Breast epithelium (tissue), 4 donors: Measurements from ENCODE around the gene PLK5. TPM values are rescaled to one million over a fixed set of nuclear protein-coding genes. Genes with fewer than 3 reads are reported as not detected.
"Not testable (repeated sequence)": the region's sequence is repeated elsewhere in the genome, so short reads cannot be mapped to it uniquely, and the experiment has no call there.

Experiments
- DNase-seq, 2 donors: peaks; one replicate each; pipeline ENCODE4 v3.0.0-alpha.2; 2019; ENCODE audit warnings: low spot score in 2 of 2
- H3K27ac ChIP-seq, 2 donors: fragments of 200-600 bp; sonication (generic) in 1 of 2; one replicate each; pipeline ENCODE4 v1.5.1; 2016 to 2019; ENCODE audit warnings: mild to moderate bottlenecking in 1 of 2
- H3K27me3 ChIP-seq, 2 donors: fragments of 200-600 bp; sonication (generic) in 1 of 2; one replicate each; pipeline versions ENCODE4 v1.5.1 to v1.6.0; 2017 to 2019; ENCODE audit warnings: control low read depth in 1 of 2, mild to moderate bottlenecking in 1 of 2
- H3K36me3 ChIP-seq: fragments of 200-600 bp; one replicate; pipeline ENCODE4 v1.5.1; 2019
- H3K4me1 ChIP-seq, 2 donors: fragments of 200-600 bp; sonication (generic); one replicate each; pipeline ENCODE4 v1.5.1; 2016 to 2019; ENCODE audit warnings: control low read depth in 1 of 2
- H3K4me3 ChIP-seq, 3 donors: fragments of 200-600 bp; sonication (generic); 1 replicate in 2 of 3; 2 replicates in 1 of 3; pipeline ENCODE4 v1.5.1; 2016 to 2019; ENCODE audit warnings: mild to moderate bottlenecking in 3 of 3, moderate library complexity in 2 of 3
- H3K9me3 ChIP-seq, 2 donors: fragments of 200-600 bp; sonication (generic) in 1 of 2; one replicate each; pipeline ENCODE4 v1.5.1; 2016 to 2019; ENCODE audit warnings: control low read depth in 1 of 2
- POLR2A ChIP-seq: fragments of 450-650 bp; IDR thresholded peaks from one replicate; pipeline ENCODE4 v1.6.1; 2016; ENCODE audit warnings: antibody characterized with exemption, mild to moderate bottlenecking, moderate library complexity
- POLR2AphosphoS5 ChIP-seq, 3 donors: sonication (generic); formaldehyde crosslinking; IDR thresholded peaks; one replicate each; pipeline ENCODE4 v1.6.1; 2017; ENCODE audit warnings: antibody characterized with exemption in 3 of 3
- intact Hi-C: fragments of 100-400 bp; cut with DNase I; formaldehyde crosslinking; loops from one replicate; pipeline ENCODE4 v1.15.1; 2023; ENCODE audit warnings: low total_unique reads
- total RNA-seq, 3 donors: library from RNA; depleted of rRNA; stranded (reverse); fragments of >200 nt; gene quantifications; one replicate each; pipeline ENCODE4 v1.1.0, GENCODE V29; 2016
- TF ChIP-seq, protein P1 (sequence below), 3 donors: fragments of 450-650 bp; IDR thresholded peaks; one replicate each; pipeline ENCODE4 v1.5.1; 2016 to 2017; ENCODE audit warnings: antibody characterized with exemption in 3 of 3, mild to moderate bottlenecking in 3 of 3, moderate library complexity in 3 of 3

Gene PLK5
- total RNA-seq, 3 donors from 2014 or later: 0.44 to 0.98 TPM; not detected in 1

DNA sequence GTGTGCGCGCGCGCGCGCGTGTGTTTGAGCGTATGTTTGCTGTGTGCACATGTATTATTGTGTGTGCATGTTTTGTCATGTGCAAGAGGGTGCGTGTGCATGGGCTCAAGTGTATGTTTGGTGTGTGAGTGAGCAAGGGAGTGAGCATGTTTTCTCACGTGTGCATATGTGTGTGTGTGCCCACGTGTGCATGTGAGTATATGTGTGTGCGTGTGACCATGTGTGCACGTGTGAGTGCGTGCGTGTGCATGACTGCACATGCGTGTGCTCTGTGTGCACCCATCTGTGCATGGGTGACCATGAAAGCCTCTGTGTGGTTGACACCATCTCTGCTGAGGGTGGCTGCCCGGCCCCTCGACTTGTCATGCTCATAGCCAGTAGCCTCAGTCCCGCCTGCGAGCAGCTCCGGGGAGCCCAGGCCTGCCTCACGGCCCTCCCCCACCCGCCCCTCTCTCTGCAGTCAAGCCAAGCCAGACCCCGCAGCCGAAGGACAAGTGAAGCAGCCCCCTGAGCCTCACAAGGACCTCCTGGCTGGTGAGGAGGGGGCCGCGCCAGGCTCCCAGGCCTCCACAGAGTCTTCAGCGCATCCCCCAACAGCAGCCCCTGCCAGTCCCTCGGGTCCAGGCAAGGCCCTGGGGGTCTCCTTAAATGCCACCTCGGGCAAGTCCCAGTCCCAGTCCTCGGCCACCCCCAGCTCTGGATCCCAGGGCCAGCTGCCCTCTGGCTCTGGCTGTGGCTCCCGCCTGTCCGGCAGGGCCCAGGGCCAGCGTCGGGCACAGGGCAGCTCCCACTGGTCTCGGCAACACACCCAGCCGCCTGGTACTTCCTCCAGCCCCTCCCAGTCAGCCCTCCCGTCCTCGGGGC is 26.9 kb upstream of the PLK5 start:
- intact Hi-C loops: no loop called here
- TF ChIP-seq POLR2A (no peak), POLR2AphosphoS5 (IDR thresholded peaks at IDR 0.05) (no peak)
- TF ChIP-seq, protein P1, sequence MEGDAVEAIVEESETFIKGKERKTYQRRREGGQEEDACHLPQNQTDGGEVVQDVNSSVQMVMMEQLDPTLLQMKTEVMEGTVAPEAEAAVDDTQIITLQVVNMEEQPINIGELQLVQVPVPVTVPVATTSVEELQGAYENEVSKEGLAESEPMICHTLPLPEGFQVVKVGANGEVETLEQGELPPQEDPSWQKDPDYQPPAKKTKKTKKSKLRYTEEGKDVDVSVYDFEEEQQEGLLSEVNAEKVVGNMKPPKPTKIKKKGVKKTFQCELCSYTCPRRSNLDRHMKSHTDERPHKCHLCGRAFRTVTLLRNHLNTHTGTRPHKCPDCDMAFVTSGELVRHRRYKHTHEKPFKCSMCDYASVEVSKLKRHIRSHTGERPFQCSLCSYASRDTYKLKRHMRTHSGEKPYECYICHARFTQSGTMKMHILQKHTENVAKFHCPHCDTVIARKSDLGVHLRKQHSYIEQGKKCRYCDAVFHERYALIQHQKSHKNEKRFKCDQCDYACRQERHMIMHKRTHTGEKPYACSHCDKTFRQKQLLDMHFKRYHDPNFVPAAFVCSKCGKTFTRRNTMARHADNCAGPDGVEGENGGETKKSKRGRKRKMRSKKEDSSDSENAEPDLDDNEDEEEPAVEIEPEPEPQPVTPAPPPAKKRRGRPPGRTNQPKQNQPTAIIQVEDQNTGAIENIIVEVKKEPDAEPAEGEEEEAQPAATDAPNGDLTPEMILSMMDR (IDR thresholded peaks at IDR 0.05): no peak

DNA sequence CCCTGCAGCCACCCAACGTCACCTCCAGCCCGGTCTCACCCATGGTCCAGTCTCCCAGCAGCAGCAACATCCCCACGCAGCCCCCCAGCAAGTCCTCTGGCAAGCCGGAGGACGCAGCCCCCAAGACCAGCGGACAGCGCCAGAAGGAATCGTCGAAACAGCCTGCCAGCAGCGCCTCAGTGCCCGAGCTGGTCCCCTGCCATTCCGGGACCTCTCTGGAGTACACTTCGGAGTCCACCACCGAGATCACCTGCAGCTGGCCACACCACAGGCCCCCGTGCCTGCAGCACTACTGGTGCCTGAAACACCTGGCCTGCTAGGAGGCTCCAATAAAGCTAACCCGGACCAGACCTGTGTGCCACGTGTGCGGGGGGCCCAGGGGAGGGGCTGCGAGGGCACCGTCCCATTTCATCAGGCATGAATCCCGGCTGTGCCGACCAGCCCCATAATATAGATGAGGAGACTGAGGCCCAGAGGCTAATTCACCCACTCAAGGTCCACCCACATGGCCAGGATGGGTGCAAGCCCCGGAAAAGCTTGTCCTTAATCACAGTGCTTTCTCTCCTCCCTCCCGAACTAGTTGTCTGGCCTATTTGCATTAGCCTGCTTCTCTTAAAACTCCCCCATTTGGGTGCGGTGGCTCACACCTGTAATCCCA is 26.2 kb upstream of the PLK5 start:
- DNase-seq: no peak
- no peaks in the 10 kb centered on the region for H3K4me1 ChIP-seq
- no peaks in the 10 kb centered on the region for H3K36me3 ChIP-seq
- intact Hi-C loops: no loop called here
- no peak overlapping the region for H3K4me3 ChIP-seq
- H3K27ac ChIP-seq: no peak overlapping the region
- TF ChIP-seq, protein P1 (IDR thresholded peaks at IDR 0.05): no peak
- TF ChIP-seq POLR2AphosphoS5 (IDR thresholded peaks at IDR 0.05) (no peak), POLR2A (no peak)
- H3K27me3 ChIP-seq: peaks cover 0 to 2% of the 10 kb centered on the region in 2 donors
- no peaks in the 10 kb centered on the region for H3K9me3 ChIP-seq

More for the DNA sequence above, 26.9 kb upstream of the PLK5 start:
- DNase-seq: no peak
- no peaks in the 10 kb centered on the region for H3K36me3 ChIP-seq
- no peak overlapping the region for H3K27ac ChIP-seq
- H3K4me1 ChIP-seq: peaks cover 0 to under 1% of the 10 kb centered on the region in 2 donors
- peaks cover 0 to 2% of the 10 kb centered on the region in 2 donors for H3K27me3 ChIP-seq
- H3K9me3 ChIP-seq: no peaks in the 10 kb centered on the region
- peak overlapping the region in 2 of 3 donors; percentile 26 to 54 for H3K4me3 ChIP-seq

DNA sequence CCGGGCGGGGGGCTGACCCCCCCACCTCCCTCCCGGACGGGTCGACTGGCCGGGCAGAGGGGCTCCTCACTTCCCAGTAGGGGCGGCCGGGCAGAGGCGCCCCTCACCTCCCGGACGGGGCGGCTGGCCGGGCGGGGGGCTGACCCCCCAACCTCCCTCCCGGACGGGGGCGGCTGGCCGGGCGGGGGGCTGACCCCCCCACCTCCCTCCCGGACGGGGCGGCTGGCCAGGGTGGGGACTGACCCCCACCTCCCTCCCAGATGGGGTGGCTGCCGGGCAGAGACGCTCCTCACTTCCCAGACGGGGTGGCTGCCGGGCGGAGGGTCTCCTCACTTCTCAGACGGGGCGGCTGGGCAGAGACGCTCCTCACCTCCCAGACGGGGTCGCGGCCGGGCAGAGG is 24.6 kb upstream of the PLK5 start:
- H3K9me3 ChIP-seq, DNase-seq, H3K27me3 ChIP-seq, H3K4me3 ChIP-seq, intact Hi-C loops, H3K27ac ChIP-seq, H3K4me1 ChIP-seq, H3K36me3 ChIP-seq: not testable (repeated sequence)

DNA sequence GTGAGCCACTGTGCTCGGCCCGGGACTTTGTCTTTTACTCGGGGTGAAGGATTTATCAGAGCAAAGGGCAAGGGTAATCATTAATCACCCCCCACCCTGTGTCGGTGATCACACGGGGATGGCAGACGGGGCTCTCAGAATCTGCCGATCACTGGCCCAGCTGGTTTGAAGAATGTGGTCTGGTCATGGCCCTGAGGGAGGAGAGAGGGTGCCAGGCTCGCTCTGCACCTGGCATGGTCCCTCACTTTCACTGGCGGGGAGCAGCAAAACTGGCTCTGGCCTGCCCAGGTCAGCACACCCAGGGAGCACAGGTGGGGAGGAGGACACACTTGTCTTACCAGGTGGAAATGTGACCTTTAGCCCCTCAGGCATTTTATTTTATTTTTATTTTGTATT is 22.7 kb upstream of the PLK5 start:
- peak overlapping the region; percentile 34 to 48 for H3K27ac ChIP-seq
- no peaks in the 10 kb centered on the region for H3K9me3 ChIP-seq
- no peak overlapping the region for H3K4me3 ChIP-seq
- TF ChIP-seq, protein P1 (IDR thresholded peaks at IDR 0.05): no peak
- TF ChIP-seq POLR2A (no peak), POLR2AphosphoS5 (IDR thresholded peaks at IDR 0.05) (no peak)
- no peaks in the 10 kb centered on the region for H3K27me3 ChIP-seq
- peak; percentile 74 to 90 for DNase-seq
- H3K4me1 ChIP-seq: peaks cover 0 to 2% of the 10 kb centered on the region in 2 donors
- H3K36me3 ChIP-seq: no peaks in the 10 kb centered on the region
- intact Hi-C loops: no loop called here

DNA sequence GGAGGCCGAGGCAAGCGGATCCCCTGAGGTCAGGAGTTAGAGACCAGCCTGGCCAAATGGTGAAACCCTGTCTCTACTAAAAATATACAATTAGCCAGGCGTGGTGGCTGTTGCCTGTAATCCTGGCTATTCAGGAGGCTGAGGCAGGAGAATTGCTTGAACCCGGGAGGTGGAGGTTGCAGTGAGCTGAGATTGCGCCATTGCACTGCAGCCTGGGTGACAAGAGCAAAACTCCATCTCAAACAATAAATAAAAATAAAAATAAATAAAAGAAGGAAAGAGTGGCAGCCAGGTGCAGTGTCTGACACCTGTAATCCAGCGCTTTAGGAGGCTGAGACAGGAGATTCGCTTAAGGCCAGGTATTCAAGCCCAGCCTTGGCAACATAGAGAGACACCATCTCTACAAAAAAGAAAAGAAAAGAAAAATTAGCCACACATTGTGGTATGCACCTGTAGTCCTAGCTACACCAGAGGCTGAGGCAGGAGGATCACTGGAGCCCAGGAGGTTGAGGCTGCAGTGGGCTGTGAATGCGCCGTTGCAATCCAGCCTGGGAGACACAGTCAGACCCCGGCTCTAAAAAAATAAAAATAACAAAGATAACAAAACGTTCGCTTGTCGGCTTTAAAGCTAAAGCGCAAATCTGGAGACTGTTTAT is 21.3 kb upstream of the PLK5 start:
- no peaks in the 10 kb centered on the region for H3K9me3 ChIP-seq
- peaks cover 0 to 2% of the 10 kb centered on the region in 2 donors for H3K4me1 ChIP-seq
- TF ChIP-seq POLR2AphosphoS5 (IDR thresholded peaks at IDR 0.05) (no peak), POLR2A (no peak)
- TF ChIP-seq, protein P1 (IDR thresholded peaks at IDR 0.05): no peak
- intact Hi-C loops: no loop called here
- DNase-seq: no peak
- no peaks in the 10 kb centered on the region for H3K36me3 ChIP-seq
- peak overlapping the region in 2 of 3 donors; percentile 31 to 48 for H3K4me3 ChIP-seq
- H3K27me3 ChIP-seq: no peaks in the 10 kb centered on the region
- H3K27ac ChIP-seq: no peak overlapping the region
